Activated CD4-positive, alpha-beta T cell treated with anti-CD3 and anti-CD28 coated beads, Interleukin-2, amount 50 U/mL, for 1 hour (primary cell): Measurements from ENCODE around the gene SBK1.

Experiments
- DNase-seq: peaks from one replicate; pipeline ENCODE4 v3.0.0-alpha.2; 2020

SBK1 gene

GRCh38 chr16:28283173-28283572, 9.2 kb upstream of the SBK1 start:
- DNase-seq: no peak

DNA sequence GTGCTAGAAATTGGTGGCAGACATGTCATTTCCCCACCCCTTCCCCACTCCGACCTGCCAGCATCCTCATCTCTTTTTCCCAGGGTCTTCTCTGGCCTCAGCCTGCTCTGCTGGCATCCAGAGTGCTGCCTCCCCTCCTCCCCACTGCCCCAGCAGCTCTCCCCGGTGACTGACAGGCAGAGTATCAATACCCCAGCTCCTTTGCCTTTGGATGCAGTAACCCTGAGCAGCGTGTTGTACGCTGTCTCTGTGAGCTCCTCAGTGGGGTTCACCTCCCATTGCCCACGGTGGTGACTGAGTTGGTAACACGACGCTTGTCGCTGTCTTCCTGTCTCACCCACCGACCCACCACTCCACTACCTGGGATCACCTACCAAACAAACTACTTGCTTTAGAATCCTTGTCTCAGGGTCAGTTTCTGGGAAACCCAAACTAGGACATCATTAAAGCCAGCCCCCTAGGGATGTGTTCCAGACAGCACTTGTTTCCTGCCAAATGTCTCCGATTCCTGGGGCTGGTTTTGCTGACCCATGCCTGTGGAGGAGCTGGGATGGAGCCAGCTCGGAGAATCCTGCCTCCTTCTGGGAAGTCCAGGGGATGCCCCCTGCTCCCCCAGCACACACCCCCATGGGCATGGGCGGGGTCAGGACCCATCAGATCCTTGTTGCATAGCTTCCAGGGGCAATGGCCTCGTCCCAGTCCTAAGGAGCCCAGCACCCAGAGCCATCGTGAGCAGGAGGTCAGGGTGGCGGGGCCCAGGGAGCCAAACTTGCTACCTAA, 8.3 kb upstream of the SBK1 start:
- DNase-seq: no peak

GRCh38 chr16:28285649-28286048, 6.7 kb upstream of the SBK1 start:
- DNase-seq: no peak

DNA sequence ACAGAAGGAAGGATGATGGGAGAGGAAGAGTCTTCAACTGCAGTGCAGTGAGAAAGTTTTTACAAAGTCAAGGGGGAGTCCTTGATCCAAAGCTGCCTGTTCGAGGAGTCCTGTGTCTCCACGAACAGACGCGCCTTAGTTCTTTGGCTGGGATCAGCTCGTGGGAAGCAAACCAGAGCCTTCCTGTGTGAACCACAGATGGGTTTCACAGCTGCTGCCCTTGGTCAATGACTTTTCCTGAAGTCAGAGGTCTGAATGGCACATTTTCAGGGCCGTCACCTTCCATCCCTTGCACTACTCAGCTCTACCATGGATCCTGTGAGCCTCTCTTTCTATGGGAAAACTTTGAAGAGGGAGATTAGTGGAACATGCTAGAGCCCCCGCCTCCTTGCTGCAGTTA, 4.2 kb upstream of the SBK1 start:
- DNase-seq: no peak

DNA sequence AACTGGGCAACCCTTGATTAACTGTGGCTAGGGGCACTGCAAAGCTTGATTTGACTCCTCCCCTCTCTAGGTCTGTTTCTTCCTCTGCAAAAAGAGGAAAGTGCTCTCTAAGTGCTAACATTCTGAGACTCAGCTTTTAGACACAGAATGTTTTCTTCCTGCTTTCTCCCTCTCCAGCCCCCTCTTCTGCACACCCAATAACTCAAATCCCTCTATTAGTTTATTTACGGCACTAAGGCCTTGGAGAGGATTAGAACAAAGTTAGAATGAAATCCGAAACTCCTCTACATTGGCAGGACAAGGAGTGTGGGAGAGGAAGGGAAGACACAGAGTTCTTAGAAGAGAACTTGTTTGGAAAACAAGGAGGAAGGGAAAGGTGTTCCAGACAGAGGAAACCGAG, 3.3 kb upstream of the SBK1 start:
- no peak for DNase-seq

DNA sequence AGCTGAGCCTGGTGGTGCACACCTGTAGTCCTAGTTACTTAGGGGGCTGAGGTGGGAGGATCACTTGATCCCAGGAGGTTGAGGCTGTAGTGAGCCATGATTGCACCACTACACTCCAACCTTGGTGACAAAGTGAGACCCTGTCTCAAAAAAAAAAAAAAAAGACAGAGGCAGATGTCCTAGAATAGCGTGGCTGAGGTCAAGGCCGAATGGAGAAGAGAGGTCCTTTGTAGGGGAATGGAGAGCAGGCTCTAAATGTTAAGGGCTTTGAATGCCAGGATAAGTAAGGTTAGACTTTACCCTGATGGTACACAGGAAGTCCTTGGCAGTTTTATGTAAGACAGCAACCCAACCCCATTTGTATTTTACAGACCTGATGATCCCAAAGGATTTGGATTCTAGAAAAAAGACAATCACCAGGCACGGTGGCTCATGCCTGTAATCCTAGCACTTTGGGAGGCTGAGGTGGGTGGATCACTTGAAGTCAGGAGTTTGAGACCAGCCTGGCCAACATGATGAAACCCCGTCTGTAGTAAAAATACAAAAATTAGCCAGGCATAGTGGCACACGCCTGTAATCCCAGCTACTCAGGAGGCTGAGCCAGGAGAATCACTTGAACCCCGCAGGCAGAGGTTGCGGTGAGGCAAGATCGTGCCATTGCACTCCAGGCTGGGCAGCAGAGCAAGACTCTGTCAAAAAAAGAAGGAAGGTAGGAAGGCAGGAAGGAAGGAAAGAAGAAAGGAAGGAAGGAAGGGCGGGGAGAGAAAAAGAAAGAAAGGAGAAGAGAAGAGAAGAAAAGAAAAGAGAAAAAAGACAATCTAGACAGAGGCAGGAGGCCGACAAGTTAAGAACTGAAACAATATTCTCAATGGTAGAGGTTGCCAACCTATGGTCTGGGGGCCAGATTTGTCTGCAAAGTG, 2.1 kb upstream of the SBK1 start:
- DNase-seq: no peak

- no peak for DNase-seq
Measured at GRCh38 chr16:28290859-28291254, 1.5 kb upstream of the SBK1 start.

DNA sequence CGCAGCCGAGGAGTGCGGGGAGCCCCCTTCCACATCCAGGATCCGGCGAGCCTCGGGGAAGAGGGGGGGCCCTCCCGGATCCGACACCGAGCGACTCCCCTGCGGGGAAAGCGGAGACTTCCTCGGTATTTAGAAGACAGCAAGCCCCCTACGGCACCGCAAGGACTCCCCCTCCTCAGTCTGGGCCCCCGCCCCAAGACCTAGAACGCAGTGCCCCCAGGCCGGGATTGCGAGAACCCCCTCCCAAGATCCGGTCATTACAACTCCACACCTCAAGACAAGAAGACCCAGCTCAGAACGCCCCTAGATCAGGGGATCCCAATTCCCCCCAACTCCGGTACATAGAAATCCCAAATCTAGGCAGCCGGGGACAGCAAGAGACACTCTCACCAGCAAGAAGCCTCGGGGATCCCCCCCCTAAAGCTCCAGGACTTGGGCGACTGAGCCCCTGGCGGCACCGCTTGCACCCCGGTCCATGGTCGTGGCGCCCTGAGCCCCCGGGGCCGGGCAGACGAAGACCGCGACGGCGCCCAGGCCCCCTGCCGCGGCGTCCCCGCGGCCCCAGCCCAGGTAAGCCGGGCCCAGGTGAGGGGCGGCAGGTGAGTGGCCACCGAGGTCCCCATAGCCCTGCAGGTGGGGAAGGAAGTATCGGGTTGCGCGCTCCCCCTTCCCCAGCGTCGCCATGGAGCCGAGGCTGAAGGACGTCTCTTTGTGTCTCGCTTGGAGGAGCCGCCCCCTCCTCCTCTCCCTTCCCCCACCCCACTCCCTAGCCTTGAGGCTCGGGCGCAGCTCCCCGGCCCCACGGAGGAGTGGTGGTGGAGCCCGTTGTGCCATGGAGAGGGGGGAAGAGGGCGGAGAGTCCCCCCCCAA, 641 bp downstream of the SBK1 start:
- DNase-seq: no peak

DNA sequence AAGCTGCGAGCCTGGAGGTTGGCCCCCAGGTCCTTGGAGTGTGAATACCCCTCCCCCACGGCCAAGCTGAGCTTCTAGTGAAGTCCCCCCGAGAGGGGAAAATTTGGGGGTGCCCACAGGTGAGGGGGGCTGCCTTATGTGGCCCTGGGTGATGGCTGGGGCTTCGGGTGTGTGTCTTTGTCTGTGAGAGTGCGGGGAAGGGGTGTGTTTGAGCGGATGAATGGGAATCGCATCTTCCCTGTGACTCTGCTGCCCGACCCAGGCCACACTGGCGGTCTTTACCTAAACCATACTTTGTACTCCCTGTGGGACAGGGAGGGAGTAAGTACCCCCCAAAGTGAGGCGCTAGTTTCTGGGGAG, 1.3 kb downstream of the SBK1 start:
- DNase-seq: no peak

GRCh38 chr16:28294201-28294600, 1.9 kb downstream of the SBK1 start:
- DNase-seq: no peak

- no peak for DNase-seq
Measured at GRCh38 chr16:28295276-28295675, 3.0 kb downstream of the SBK1 start.

- no peak for DNase-seq
Measured at GRCh38 chr16:28297308-28297707, 5.0 kb downstream of the SBK1 start.

DNA sequence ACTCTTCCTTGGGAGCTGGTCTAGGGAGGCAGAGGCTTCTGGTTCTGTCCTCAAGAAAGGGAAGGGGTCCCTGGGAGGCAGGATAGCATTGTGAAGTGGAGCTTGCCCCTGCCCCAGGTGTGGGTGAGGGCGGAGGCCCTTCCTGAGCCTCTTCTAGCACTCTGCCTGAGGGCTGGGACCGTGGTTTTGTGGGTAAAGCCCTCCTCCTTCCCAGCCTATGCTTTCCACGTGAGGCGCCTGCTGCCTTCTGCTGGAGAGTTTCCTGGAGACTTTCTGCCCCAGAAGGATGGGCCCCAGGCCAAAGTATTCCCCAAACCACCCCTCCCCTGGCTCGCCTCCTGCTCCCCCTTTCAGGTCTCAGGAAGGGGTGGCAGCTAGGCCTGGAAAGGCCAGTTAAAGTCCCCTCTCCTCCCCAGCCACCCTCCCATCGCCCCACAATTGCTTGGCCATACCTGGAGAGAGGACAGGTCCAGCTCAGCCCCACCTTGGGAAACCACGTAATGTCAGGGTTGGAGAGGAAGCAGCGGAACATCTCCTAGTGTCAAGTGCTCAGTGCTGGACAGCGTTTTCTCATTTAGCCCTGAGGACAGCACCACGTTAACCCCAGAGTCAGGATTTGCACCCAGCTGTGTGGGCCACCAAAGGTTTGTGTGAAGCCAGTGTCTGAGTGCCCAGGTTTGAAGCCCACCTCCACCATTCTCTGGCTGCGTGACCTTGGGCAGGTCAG, 5.6 kb downstream of the SBK1 start:
- no peak for DNase-seq

DNA sequence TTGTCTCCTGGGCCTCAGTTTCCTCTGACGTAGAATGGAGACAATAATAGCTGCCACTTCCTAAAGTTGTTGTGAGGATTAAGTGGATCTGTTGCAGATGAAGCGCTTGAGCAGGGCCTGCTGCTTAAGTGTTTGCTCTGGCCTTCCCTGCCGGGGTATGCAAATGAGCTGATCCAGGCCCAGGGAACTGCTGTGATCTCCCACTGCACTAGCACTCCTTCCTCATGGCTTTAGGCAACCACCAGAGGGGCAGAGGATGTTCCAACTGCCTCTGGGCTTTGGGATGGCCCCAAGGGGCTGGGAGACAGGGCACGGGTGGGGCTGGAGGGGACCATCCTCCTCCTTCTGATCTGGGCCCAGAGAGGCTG, 6.2 kb downstream of the SBK1 start:
- DNase-seq: no peak

- no peak for DNase-seq
Measured at GRCh38 chr16:28300327-28300726, 8.0 kb downstream of the SBK1 start.

DNA sequence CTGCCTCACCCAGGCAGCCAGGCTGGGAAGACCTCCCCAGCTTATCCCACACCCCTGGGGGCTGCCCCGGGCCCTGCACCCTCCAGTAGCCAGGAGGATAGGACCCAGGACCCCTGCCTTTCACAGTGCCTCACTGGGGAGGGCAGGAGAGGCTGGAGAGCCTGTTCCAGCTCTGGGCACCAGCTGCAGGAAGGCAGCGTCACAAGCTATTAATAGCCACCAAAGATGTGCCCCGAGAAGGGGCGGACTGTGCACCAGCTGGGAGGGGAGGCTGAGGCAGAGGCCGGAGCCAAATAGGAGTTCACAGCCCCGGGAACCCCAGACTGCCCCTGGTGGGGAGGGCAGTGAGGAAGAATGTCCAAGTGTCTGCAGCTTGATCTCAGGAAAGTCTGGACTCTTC, 8.8 kb downstream of the SBK1 start:
- no peak for DNase-seq

- no peak for DNase-seq
Measured at GRCh38 chr16:28301620-28302019, 9.3 kb downstream of the SBK1 start.

DNA sequence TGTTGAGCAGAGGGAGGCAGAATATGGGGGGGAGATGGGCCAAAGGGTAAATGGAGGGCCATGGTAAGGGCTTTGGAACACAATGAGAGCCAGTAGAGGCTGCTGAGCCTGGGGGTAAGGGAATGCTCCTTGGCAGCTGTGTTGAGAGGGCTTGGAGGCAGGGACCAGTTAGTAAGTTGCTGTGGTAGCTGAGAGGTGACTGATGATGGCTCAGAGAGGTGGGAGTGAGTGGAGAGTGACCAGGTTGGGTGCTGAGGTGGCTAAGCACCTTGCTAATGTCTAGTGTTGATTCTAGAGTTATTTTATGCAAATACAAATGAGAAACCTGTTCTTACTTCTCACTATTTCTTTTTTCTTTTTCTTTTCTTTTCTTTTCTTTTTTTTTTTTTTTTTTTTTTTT, 10.8 kb downstream of the SBK1 start:
- DNase-seq: no peak

- DNase-seq: no peak
Measured at GRCh38 chr16:28304214-28304613, 11.9 kb downstream of the SBK1 start.

DNA sequence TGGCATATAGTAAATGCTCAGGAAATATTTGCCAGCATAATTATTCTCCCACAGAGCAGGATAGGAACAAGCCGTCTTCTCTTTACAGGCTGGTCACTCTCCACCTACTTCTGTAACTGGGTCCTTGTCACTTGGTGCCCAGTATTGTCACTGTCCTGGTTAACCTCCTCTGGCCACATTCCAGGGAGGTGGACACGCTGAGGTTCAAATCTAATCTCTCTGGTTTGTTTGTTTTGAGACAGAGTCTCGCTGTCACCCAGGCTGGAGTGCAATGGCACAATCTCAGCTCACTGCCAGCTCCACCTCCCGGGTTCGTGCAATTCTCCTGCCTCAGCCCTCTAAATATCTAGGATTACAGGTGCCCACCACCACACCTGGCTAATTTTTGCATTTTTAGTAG, 15.6 kb downstream of the SBK1 start:
- no peak for DNase-seq

DNA sequence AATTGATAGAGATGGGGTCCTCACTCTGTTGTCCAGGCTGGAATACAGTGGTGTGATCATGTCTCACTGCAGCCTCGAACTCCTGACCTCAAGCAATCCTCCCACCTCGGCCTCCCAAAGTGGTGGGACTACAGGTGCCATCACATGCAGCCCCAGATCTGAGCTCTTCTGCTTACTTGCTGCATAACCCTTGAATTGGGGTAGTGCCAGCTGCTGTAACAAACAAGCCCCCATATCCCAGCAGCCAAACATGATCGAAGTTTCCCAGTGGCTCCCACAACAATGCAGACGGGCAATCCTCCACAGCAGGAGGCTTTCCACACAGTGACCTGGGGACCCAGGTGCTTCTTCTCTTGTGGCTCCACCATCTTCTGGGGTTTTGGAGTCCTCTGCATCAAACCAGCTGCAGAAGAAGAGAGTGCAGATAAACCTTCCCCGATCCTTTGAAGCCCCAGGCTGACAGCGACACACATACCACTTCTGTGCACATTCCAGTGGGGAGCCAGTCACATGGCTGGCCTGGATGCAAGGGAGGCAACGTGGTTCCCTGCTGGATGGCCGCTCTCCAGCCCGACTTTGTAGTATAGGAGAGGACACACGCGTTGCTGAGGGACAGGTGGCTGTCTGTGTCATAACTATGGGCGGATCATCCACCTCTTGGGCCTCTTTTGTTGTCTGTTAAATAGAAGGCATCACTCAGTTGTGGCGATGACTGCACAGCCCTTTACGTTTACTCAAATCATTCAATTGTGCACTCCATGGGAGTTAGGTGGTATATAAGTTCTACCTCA, 16.7 kb downstream of the SBK1 start:
- no peak for DNase-seq

DNA sequence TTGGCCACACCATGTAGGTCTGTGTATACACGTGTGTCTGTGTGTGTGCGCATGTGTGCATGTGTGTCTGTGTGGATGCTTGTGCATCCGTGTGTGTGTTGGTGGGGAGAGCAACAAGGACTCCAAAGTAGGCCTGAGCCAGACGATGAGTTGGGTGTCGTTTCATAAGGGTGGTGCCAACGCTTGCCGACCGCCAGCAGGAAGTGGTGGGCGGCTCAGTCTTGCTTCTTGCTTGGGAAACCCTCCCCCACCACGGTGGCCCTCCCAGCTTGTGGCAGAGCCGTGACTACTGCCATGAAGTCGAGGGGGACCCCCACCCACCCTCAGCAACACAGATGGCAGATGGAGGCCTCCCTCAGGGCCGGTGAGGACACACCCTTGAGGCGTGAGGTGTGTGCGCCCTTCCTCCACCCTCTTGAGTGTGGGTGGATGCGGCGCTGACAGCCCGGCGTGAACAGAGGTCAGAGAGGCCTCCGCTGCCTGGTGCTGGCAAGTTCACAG, 17.5 kb downstream of the SBK1 start:
- peak; percentile 79 for DNase-seq
